ENCODE results near the gene KCNQ4.

KCNQ4 gene

DNA sequence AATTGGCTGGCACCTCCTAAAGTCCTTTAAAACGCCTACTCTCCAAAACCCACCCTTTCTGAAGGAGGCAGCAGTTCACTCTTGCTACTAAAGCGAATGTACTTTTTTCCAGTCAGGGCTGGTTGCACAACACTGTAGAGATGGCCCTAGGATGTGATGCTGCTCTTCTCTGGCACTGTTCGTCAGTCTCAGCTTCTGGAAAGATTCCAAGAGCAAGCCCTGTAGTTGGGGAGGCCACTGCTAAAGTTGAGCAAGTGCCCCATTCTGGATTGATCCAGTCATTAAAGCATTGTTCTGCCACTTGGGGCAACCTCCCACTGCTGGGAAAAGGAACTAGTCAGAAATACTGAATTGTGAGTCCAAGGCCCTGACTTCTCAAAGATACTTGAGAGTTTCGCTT, 28.5 kb upstream of the KCNQ4 start:
- no peak for DNase-seq

DNA sequence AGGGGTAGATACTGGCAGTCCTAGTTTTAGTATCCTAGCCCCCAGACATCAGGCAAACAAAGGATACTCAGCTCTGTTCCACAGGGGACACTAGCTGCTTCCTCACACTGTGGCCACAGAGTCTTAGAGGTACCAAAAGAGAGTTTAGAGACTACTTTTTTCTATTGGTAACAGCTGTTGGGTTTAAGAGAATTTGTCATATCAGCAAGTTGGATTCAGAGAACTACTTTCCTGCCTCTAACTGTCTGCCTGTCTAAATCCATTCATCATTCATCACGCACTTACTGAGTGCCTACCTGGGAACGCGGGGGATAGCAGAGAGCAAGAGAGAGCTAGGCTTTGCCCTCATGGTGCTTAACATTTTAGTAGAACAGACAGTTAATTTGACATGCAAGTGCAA, 27.1 kb upstream of the KCNQ4 start:
- no peak for DNase-seq

DNA sequence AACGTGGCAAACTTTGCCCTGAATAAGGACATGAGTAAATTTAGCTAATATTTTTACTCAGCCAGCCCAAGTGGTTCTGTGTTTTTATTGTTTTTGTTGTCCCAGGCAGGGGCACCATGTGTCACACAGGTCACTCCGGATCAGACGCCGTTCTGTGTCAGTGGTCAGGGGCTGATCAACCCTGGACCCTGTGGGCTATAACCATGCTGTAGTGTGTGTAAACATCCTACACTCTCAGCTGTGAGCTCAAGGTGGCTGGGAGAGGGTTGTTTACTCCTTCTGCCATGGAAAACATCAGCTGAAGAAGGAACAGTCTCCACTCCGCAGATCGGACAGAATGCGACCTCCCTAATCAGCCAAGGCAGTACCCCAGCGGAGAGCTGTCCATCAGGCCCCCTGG, 26.5 kb upstream of the KCNQ4 start:
- no peak for DNase-seq

DNA sequence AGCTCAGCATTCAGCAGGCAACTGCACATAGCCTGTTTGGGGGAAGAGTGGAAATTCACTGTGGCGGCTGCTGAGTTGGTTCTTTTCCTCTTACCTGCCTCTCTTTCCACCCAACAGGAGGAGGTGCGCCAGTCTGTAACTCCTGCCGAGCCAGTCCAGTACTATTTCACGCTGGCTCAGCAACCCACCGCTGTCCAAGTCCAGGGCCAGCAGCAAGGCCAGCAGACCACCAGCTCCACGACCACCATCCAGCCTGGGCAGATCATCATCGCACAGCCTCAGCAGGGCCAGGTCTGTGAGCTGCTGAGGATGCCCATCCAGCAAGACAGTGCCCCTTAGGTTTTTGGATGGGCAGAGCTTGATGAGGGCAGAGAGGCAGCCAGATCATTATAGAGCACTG, 25.6 kb upstream of the KCNQ4 start:
- DNase-seq, result no peak

DNA sequence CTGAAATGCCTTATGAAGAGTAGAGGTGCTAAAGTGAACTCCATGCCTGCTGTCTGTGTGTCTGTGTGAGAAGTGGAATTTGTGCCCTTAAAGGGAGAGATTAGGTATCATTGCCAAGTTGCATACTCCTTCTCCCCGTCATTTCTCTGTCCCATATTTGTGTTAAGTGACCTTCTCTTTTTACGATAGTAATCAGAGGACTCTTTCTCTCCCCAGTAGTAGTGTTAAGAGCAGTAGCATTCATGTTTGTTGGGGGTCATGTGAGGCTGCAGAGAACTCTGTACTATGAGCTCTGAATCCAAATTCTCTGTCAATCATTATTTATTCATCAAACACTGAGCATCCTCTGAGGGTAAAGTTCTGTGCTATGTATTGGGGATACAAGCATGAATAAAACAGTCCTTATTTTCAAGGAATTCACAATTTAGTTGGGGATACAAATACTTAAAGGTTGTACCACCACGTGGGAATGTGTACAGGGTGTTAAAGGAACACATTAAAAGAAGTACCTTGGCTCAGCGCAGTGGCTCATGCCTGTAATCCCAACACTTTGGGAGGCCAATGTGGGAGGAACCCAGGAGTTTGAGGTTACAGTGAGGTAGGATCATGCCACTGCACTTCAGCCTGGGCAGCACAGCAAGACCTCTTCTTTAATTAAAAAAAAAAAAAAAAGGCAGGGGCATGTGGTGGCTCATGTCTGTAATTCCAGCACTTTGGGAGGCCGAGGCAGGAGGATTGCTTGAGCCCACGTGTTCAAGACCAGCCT, 24.8 kb upstream of the KCNQ4 start:
- DNase-seq, result no peak

DNA sequence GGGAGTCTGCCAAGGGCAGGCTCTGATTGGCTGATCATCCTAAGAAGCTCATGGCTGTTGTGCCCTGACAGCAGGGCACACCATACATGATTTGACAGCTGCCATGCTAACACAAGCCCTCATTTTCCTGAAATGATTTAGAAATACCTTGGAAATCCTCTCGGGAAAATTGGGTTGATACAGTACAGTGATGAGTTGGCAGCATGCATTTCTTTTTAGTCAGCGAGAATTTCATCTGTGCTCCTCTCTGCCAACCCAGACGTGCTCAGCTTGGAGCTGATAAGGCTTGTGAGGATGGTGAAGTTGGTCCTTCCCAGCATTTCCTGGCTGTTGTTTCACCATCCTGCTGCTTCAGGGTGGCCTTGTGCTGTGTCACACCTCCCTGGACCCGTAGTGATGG, 22.6 kb upstream of the KCNQ4 start:
- no peak for DNase-seq

DNA sequence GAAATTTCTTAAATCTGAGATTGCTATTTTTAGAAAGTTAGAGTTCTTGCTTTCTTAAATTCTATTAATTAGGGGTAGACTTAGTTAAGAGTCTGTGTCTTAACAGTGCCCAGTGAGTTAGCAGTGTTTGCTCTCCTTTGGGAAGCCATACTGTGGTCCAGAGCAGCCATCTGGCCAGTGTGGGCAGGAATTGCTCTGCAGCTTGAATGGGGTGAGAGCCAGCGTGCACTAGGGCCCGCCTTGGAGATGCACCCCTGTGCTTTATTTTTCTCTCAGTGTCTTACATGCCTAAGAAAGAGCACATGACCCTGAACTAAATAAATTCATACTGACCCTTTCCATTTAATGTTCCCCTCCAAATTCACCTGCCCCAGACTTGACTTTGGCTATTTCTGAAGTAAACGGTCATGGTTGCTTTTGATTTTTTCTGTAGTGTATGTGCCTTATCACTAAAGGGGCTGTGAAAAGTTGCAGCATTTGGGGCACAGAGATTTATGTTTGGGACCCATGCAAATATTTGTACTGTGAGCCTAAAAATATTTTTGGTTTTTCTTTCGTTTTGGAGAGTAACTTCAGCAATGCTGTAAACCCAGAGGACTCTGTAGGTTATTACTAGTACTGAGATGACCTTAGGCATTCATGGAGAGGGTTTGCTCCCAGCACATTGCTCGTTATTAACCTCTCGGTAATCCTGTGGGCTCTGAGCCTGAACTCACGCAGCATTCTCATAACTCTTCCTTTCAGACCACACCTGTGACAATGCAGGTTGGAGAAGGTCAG, 21.3 kb upstream of the KCNQ4 start:
- no peak for DNase-seq

DNA sequence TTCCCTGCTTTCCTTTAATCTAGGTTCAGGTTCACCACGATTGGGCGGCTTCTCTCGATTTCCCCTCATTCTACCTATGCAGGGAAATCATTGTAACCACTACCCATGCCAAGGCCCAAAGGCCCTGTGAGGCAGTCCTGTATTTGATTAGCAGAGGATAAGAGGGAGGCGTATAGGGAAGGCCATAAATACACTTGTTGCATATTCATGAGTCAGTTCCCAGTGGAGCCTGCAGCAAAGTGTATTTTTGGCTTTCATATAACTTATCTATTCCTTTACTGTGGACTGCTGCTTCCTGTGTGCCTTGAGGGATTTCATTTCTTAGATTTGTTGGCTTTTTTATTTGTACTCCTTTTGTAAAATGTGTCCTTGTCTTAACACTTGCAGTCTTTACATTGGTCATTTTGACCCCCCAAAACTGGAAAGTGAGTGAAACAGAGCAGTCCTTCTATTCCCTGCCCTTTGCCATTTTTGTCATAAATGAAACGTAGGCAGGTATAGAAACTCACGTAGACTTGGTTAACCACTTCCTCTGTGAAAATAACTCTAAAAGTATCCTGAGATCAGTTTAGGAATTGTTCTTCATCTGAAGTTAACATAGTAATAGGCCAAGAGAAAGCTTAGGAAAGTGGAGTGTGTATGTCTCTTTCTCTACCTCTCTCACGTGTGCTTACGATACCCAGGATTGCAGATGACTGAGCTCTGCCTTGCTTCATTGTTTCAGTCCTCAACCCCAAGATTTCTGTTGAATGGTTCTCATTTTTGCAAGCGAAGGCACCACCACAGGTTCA, 19.6 kb upstream of the KCNQ4 start:
- no peak for DNase-seq

DNA sequence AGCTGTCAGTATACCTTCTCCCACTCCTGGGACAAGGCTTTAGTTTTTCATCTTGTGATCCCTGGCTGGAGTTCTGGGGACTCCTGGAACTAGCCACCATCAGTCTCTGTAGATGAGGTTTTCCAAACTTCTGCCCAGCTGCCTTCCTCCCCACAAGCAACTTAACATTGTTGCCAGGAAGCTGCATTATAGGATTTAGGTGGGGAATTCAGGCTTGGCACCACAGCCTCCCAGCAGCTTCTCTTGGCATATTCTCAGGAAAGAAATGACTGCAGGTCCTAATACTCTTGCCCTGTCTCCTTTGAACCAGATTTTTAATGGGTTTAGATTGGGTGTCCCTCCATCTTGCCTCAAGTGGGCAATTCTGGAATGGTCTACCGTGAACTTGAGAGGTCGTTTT, 18.6 kb upstream of the KCNQ4 start:
- DNase-seq, result no peak

DNA sequence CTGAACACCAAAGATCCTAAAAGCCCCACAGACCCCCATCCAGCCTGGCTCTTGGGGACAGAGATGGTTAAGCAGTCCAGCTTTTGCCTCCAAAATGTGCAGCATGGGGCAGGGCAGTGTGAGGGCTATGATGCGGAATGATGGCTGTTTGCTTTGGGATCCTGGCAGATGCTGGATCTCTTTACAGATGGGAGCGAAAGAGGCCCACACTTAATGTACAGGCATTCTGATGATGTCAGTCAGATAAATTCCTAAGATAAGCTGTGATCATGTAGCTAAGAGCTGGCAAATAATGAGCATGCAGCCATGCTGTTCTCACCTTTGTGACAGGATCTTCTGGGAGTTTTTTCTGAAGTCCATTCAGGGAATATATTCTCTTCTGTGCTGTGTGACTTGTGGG, 17.6 kb upstream of the KCNQ4 start:
- no peak for DNase-seq

DNA sequence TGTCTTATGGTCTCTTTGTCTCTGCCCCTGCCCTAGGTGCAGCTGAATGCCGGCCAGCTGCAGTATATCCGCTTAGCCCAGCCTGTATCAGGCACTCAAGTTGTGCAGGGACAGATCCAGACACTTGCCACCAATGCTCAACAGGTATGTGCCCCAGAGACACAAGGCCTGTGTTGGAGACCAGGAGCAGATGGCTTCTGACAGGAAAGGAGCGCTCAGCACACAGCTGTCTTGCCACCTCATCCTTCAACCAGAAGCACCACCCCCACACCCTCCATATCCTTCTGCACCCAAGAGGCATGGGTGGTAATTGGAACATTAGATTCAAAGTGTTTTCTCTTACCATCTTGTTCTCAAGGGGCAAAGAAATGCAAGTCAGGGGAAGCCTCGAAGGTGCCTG, 17.0 kb upstream of the KCNQ4 start:
- DNase-seq, result no peak

DNA sequence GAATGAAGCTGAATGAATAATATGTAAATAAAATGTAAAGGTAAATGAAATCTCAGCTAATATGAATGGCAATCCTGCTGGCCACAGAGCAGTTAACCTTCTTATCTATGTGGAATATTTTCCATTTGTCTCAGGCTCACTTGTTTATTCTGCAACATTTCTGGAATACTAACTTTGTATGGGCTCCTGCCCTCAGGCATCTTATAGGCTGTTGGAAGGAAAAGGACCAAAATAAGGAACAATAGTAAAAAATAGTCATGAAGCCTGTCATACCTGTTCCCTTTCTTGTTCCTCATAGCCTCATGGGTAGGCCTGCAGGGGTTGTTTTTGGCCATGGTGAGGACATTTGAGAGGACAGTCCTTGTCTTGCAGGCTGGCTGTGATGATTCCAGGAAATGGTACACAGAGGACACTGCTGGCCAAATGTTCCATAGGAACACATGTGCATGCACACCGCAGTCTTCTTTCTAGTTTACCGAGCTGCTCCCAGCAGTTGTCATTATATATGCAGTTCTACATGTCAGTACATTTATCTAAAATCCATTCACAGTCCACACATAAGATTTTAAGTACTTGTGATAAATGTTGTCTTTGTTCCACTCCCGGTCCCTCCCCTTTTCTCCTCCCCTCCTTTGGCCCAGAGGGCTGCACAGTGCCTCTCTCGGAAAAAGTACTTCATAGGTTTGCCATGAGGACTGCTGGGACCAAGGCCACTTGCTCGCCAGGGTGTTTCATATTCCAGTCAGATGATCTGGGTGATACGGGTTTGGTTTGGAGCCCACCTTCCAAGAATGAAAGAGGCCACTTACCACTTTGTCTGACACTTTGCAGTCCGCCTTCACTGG, 15.2 kb upstream of the KCNQ4 start:
- no peak for DNase-seq

DNA sequence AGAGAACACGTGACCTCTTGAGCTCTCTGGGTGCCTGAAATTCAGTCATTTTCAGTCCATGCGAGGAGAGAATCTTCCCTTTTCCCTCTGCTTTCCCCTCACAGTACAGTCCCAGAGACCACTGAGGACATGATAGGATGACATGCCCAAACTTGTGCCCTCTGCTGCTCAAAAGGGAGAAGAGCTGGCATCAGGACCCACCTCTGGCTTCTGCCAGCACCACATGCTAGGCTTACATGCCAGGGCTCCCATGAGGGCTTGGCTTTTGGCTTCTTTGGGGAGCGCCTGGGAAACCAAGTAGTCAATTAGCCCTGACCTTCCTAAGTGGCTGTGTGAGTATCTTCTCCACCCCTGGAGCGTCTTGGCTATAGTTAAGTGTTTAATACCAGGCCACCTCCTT, 13.8 kb upstream of the KCNQ4 start:
- DNase-seq, result no peak

DNA sequence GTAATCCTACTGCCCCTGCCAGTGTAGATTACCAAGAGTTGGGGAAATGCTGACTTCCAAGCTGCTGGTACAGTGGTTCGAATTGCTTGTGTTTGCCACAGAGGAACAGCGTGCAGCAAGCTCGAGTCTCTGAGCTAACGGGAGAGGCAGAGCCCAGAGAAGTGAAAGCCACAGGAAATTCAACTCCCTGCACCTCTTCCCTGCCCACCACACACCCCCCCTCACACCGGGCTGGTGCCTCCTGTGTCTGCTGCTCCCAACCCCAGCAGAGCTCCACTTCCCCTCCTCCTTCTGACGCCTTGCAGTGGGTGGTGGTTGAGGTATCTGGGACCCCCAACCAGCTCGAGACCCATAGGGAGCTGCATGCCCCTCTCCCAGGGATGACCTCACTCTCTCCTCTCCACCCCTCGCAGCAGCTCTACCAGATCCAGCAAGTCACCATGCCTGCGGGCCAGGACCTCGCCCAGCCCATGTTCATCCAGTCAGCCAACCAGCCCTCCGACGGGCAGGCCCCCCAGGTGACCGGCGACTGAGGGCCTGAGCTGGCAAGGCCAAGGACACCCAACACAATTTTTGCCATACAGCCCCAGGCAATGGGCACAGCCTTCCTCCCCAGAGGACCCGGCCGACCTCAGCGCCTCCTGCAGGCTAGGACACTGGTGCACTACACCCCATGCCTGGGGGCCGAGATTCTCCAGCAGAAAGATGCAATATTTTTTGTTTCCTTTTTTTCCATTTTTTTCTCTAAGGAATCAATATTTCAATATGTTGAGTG, 13.1 kb upstream of the KCNQ4 start:
- no peak for DNase-seq

DNA sequence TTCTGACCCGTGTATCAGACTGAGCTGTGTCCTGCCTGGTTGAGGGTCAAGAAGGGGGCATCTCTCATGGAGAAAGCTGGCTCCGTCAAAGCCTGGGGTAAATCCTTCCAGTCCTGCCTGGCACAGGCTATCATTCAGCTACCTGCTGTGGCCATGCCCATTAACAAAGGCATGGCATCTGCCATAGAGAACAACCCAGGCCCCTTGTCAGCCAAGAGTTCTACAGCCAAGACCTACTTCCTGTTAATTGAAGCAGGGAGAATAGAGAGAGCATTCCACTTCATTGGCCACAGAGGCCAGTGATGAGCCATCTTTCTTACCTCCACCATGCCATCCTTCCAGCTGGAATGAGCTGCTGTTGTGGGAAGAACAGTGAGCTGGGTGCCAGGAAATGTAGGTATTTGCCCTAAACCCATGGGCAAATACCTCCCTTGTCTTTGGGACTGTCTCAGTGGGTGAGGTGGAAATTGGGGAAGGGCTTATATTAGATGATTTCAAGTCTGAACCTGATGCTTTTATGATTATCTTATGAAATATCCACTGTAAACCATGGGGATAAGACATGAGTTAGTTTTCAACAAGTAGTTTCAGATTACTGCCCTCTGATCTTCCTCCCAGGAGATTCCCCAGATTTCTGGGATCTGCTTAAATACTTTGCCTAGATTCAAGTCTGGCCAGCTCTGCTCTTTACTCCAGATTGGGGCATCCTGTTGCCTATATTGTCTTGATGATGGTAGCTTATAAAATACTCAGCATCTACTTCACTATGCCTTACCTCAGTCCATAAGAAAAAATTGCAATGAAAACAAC, 11.2 kb upstream of the KCNQ4 start:
- no peak for DNase-seq

DNA sequence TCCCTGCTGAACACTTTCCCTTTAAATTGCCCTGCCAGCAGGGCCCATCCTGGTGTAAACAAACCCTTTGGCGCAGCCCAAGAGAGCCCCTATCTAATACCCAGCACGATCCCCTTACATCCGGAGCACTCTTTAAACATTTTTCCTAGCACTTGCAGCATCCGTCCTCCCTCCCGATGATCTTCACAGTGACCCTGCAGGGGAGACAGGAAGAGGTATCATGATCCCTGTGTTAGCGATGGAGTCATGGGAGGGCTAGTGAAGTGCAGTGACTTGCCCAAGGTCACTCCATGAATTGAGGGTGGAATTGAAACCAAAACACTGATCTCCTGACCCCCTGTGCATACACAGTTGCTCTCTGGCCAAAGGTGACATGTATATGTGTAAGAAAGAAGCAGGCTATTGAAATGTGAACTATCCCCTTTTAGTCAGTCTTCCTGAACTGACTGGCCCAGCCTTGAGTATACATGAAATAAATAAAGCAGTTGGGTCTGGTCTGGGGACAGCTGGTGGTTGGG, 9.8 kb upstream of the KCNQ4 start:
- no peak for DNase-seq

DNA sequence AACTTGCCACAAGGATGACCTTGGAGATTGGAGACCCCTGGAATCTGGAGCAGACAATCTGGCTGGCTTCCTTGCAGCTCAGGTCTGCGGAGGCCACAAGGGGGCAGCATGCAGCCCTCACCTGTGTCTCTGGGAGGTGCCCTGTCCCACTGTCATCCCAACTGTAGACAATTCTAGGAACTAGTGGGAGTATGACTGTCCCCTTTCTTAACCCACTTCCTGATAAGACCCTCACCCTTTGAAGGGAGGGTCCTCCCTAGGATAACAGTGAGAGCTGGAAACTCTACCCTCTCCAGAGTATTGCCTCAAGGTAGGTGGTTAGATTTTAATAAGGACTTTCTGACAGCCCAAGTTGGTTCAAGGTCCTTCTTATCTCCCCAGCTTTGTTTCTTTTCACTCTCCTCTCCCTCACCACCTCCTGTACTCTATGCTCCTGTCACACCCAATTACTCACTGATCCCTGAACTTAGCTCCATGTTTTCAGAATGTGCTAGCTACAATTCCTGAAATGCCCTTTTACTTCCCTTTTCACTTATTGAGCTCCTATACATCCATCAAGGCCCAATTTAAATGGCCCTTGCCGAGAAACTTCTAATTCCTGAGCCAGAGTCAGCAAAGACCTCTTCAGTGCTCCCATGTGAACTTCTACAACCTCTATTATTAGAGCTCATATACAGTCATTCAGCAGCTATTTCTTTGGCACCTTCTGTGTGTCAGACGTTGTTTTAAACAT, 9.2 kb upstream of the KCNQ4 start:
- peak; percentile 80 for DNase-seq

DNA sequence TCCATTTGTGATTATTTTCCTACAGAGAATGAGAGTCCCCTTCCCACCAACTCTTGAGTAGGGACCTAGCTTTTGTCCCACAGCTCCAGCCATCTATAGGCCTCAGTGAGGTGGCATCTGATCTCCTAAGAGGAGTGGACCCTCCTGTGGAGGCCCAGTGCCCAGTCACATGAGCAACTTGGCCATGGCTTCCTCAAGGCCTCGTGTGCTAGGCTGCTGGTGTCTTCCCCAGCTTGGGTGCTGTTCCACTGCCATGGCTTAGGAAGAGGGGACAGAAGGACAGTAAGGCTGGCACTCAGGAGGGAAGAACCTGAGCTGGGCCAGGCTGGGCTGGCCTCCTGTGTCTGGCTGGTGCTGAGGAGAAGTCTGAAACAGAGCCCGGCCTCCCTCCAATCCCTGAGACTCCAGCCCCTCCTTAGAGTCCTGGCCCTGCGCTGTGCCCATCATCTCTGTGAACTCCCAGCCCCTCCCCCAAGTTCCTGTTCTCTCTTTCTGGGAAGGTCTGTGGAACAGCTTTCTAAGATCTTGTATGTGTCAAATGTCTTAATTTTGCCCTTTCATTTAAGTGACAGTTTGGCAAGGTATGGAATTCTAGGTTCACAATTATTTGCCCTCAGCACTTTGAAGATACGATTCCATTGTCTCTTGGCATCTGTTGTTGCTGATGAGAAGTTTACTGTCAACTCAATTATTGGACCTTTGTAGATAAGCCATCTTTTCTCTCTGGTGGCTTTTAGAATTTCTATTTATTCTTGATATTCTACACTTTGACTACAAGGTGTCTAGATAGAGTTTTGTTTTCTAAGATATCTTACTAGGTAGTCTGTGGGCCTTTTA, 7.1 kb upstream of the KCNQ4 start:
- DNase-seq, result no peak

Data from CD4-positive, alpha-beta T cell treated with Interleukin-17A for 4 hours (primary cell).